ENCODE results near the gene AOPEP.
"Not testable (repeated sequence)": the region's sequence is repeated elsewhere in the genome, so short reads cannot be mapped to it uniquely, and the experiment has no call there.

The AOPEP gene

DNA sequence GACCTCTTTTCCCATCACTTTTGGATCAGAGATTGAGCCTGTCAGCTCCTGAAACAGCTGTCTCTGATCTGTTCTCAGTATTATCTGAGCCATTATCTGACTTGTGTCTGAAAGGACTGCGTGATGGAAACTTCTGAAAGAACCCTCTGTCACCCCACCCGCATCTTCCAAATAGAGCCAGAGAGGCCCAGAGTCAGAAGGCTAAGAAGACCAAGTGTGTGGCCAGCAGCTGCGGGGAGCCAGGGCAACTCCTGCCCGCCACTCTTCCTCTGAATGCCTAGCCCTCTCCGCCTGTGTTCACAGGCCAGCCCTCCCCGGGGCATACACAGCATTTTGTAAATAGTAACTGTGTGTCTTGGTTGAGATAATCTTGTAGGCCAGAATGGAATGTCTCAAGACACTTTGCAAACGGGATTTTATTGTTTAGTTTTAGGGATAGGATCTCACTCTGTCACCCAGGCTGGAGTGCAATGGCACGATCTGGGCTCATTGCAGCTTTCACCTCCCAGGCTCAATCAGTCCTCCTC is 92.7 kb downstream of the AOPEP start:
- no peak for DNase-seq

DNA sequence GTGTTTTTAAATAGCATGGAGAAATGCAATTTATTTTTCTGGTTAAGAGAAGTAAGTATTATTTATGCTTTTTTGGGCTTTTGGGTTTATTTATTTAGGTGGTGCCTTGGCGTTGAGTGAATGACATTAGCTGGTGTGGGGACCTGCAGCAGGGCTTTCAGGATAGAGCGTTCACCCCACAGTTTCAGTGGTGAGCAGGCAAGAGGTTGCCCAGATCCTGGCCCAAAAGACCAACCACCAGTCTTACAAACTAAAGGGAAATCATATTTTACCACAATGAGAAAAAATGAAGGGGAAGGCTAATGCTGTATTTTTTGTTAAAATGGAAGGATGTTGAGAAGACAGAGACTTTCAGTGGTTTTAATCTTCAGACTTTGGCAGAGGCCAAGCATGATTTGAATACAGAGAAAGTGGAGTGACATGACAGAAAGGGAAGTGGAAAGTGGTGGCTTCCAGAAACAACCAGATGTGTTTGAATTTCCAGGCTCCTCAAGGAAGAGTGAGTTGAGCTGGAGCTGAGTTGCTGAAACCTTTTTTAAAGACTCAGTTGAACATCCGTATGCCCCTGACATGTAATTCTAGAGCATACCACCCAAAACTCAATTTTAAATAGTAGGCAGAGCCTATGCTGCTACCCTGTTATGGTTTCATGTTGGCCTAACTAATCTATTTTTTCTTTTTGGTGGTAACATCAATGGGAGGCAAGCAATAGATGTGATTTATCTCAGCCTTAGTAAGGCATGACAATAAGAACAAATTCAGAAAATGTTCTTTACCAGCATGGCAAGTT is 94.8 kb downstream of the AOPEP start:
- DNase-seq: no peak

DNA sequence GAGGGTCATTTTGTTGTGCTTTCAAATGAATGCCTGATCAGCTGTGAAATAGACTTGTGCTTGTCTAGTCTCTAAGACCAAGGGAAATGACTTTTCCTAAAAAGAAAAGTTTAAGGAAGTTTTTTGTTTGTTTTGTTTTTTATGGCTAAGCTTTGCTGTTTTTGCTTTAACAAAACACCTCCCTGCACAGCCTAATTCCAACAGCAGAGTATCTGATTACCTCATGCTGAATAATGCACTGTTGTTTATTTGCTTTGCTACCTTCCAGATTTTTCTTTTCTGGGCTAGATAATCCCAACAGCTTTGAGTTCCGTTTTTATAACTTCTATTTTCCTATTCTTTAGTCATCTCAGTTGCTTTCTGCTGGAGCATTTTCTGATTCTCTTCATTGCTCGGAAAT is 95.8 kb downstream of the AOPEP start:
- DNase-seq: no peak

GRCh38 chr9:94823710-94824109 is 97.2 kb downstream of the AOPEP start:
- DNase-seq: no peak

DNA sequence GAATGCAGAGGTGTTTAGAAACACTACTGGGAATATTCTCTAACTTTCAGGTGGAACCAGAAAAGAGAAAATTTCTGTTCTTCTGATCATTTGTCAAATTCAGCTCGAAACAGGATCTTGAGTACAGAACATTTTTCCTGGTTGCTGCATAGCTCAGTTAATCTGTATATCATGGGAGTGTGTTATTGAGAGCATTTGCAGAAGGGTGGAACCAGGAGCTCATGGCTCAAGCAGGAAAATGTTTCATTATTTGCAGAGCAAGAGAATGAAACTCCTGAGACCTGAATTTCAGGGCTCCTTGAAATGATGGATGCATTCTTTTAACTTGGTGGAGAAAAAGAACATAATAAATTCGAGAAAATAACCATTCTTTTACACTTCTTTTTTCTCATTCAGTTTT is 97.9 kb downstream of the AOPEP start:
- no peak for DNase-seq

GRCh38 chr9:94824913-94825610 is 98.6 kb downstream of the AOPEP start:
- no peak for DNase-seq

GRCh38 chr9:94825611-94825958 is 99.1 kb downstream of the AOPEP start:
- no peak for DNase-seq

DNA sequence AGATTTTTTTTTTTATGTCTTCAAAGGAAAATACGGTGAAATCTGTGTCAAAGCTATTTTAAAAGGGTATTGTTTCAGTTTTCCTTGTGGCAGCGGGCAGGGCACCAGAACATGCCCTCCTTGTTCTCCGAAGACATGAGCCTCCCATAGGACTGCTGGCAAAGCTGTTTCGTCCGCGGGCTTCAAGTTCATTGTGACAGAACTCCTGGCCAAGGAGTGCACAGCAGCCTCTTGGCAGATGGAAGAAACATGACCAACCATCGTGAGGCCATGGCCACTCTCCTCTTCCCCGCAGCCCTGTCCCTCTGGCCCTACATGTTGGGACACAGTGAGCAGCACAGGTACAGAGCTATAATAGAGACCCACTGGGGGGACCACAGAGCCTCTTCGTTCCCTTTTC is 99.5 kb downstream of the AOPEP start:
- DNase-seq: no peak

- no peak for DNase-seq
Measured at GRCh38 chr9:94826644-94827410, 100.3 kb downstream of the AOPEP start.

DNA sequence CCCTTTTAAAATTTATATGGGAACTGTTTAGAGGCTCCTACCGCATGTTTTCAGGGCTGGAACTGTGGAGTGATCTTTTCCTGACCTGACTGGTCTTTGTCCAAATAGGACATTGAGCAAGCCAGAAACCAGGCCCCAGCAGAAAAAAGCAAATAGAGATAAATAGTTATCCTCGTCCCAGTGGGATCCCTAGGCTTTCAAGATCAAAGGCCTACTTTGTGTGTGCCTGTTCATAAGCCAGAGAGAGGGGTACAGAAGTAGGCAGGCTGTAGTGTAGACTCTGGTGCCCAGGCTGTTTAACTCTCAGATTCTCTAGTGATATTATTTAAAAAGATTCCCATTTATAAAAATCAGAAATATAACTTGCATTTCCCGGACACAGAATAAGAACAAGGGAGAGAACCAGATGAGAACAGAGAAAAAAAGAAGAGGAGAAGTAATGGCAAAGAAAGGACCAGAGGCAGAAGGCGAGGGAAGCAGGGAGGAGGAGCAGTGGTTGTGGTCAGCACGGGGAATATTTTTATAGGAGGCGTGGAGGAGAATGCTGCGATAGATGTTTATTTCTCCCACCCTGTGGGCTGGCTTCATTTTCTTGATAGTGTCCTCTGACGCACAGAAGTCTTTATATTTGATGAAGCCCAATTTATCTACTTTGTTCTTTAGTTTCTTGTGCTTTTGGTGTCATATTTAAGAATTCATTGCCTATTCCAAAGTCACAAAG is 101.2 kb downstream of the AOPEP start:
- no peak for DNase-seq

DNA sequence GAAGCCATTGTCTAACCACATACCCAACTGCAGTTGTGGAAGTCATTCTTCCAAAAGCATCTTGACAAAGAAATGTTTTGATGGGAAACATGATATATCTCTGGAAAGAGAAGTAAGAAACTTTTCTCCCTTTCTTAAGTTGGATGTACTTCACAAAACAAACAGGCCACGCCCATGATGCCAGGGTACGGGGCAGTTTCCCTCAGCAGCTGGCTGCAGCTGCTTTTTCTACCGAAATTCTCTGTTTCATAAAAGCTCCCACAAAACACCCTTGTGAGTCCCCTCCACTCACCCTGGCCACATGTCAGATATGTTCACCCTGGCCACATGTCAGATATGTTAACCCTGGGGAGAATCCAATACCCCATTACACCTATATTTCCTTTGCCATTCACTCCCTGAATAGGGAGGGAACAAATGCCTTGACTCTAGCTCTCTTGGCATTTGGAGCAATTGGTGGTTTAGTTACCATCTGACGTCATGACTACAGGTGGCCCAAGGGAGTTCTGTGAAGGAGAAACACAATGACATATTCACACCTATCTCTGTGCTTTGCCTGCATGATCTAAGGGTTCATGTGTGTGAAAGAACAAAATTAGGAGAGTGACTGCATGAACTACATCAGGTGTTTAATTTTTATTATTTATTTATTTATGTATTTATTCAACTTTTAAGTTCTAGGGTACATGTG is 103.0 kb downstream of the AOPEP start:
- no peak for DNase-seq

DNA sequence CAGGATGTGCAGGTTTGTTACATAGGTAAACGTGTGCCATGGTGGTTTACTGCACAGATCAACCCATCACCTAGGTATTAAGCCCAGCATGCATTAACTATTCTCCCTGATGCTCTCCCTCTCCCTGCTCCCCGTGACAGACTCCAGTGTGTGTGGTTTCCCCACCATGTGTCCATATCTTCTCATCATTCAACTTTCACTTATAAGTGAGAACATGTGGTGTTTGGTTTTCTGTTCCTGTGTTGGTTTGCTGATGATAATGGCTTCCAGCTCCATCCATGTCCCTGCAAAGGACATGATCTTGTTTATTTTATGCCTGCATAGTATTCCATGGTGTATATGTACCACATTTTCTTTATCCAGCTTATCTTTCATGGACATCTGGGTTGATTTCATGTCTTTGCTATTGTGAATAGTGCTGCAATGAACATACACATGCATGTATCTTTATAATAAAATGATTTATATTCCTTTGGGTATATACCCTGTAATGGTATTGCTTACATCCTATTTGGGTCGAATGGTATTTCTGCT is 103.6 kb downstream of the AOPEP start:
- not testable (repeated sequence) for DNase-seq

GRCh38 chr9:94833802-94834201 is 107.3 kb downstream of the AOPEP start:
- no peak for DNase-seq

DNA sequence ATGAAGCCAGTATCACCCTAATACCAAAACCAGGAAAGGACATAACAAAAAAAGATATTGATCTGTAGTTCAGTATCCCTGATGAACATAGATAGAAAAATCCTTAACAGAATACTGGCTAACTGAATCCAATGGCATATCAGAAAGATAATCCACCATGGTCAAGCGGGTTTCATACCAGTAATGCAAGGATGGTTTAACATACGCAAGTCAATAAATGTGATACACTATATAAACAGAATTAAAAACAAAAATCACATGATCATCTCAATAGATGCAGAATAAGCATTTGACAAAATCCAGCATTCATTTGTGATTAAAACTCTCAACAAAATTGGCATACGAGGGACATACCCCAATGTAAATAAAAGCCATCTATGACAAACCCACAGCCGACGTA is 110.9 kb downstream of the AOPEP start:
- DNase-seq: no peak

DNA sequence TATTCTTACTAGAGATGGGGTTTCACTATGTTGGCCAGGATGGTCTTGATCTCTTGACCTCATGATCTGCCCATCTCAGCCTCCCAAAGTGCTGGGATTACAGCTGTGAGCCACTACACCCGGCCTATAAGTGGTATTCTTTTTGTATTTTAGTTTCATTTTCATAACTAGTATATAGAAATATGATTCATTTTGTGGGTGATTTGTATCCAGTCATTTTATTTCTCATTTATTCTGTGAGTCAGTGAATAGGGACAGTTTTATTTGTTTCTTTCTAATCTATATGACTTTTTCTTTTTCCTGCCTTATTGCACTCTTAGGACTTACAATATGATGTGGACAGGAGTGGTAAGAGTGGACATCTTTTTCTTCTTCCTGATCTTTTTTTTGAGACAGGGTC is 112.9 kb downstream of the AOPEP start:
- DNase-seq: no peak

DNA sequence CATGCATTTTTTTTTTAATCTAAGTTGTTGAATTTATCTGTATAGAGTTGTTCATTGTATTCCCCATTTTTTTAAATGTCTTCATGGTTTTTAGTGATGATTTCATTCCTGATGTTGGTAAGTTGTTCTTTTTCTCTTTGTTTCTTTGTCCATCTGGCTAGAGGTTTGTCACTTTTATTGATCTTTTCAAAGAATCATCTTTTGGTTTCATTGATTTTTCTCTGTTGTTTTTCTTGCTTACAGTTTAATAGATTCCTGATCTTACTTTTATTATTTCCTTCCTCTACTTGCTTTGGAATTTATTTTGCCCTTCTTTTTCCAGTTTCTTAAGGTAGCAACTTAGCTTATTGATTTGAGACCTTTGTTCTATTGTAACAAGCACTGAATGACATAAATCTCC is 114.2 kb downstream of the AOPEP start:
- no peak for DNase-seq

GRCh38 chr9:94843134-94843533 is 116.6 kb downstream of the AOPEP start:
- no peak for DNase-seq

DNA sequence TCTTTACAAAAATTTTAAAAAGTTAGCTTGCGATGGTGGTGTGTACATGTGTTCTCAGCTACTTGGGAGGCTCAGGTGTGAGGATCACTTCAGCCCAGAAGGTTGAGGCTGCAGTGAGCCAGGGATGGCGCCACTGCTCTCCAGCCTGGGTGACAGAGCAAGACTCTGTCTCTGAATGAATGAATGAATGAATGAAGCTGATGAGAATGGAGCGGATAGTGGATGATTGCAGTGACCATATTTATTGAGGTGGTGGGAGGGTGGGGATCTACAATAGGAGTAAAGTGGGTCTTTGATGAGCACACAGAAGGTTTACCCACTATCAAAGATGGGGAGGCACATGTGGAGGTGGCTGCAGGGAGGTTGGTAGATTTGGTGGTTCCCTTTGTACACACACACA is 120.2 kb downstream of the AOPEP start:
- DNase-seq: no peak

DNA sequence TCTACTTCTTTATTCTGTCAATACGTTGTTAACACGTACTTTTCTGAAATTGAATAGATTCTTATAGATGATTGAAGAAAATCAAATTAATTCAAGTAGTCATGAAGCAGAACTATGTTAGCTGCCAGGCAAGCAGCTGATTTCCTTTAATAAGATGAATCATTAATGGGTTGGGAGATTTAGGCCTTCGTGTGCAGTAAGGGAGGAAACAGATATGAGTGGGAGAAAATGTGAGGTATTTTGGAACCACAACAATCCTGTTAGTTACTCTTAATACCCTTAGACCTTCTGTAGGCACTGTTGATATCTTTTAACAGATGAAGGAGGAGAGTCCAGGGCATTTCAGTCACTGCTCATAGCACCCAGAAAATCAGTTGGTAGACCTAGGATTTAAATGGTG is 121.0 kb downstream of the AOPEP start:
- no peak for DNase-seq

DNA sequence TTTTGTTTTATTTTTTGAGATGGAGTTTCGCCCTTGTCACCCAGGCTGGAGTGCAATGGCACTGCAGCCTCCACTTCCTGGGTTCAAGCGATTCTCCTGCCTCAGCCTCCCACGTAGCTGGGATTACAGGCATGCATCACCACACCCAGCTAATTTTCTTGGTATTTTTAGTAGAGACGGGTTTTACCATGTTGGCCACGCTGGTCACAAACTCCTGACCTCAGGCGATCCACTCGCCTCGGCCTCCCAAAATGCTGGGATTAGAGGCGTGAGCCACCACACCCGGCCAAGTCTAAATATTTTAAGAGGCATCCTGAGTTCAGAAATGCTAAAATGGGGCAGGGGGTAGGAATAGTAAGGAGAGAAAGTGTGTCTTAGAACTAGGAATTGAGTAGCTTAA is 122.3 kb downstream of the AOPEP start:
- DNase-seq: not testable (repeated sequence)

- no peak for DNase-seq
Measured at GRCh38 chr9:94850540-94851434, 124.3 kb downstream of the AOPEP start.

All from NCI-H774 (cell line).